ENCODE measurements around the gene MYCBP2. TPM values are rescaled to one million over a fixed set of nuclear protein-coding genes. Genes with fewer than 3 reads are reported as not detected.

The MYCBP2 gene
- total RNA-seq, 4 donors from 2014 or later, result 69.7 to 133 (median 116) TPM

GRCh38 chr13:77196052-77196618 lies 130.8 kb downstream of the MYCBP2 start:
- no peak overlapping the region for H3K27ac ChIP-seq
- no peaks in the 10 kb centered on the region for H3K27me3 ChIP-seq
- intact Hi-C loops (cut with DNase I; ENCODE audit: low total_unique reads), result no loop called here
- H3K4me3 ChIP-seq, result no peak overlapping the region
- H3K4me1 ChIP-seq, result no peaks in the 10 kb centered on the region
- no peaks in the 10 kb centered on the region for H3K36me3 ChIP-seq
- H3K9me3 ChIP-seq, result no peaks in the 10 kb centered on the region
- TF ChIP-seq, protein P1, sequence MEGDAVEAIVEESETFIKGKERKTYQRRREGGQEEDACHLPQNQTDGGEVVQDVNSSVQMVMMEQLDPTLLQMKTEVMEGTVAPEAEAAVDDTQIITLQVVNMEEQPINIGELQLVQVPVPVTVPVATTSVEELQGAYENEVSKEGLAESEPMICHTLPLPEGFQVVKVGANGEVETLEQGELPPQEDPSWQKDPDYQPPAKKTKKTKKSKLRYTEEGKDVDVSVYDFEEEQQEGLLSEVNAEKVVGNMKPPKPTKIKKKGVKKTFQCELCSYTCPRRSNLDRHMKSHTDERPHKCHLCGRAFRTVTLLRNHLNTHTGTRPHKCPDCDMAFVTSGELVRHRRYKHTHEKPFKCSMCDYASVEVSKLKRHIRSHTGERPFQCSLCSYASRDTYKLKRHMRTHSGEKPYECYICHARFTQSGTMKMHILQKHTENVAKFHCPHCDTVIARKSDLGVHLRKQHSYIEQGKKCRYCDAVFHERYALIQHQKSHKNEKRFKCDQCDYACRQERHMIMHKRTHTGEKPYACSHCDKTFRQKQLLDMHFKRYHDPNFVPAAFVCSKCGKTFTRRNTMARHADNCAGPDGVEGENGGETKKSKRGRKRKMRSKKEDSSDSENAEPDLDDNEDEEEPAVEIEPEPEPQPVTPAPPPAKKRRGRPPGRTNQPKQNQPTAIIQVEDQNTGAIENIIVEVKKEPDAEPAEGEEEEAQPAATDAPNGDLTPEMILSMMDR (IDR thresholded peaks at IDR 0.05), result no peak
- no peak for TF ChIP-seq POLR2A (IDR thresholded peaks at IDR 0.05)
- DNase-seq, result no peak

- DNase-seq, result no peak
- Histone ChIP-seq H3K9me3 (no peaks in the 10 kb centered on the region), H3K36me3 (no peaks in the 10 kb centered on the region), H3K4me1 (no peaks in the 10 kb centered on the region), H3K27me3 (no peaks in the 10 kb centered on the region), H3K4me3 (no peak overlapping the region), H3K27ac (no peak overlapping the region)
- intact Hi-C loops (cut with DNase I; ENCODE audit: low total_unique reads), result no loop called here
- TF ChIP-seq, protein P1 (IDR thresholded peaks at IDR 0.05), result no peak
Measured at GRCh38 chr13:77190349-77190958, 136.4 kb downstream of the MYCBP2 start.

GRCh38 chr13:77185721-77186120 lies 141.2 kb downstream of the MYCBP2 start:
- Histone ChIP-seq H3K36me3 (no peaks in the 10 kb centered on the region), H3K27me3 (no peaks in the 10 kb centered on the region), H3K4me1 (no peaks in the 10 kb centered on the region), H3K27ac (no peak overlapping the region), H3K9me3 (no peaks in the 10 kb centered on the region), H3K4me3 (no peak overlapping the region)
- no peak for DNase-seq
- no peak for TF ChIP-seq POLR2A (IDR thresholded peaks at IDR 0.05)
- TF ChIP-seq, protein P1 (IDR thresholded peaks at IDR 0.05), result no peak
- intact Hi-C loops (cut with DNase I; ENCODE audit: low total_unique reads), result no loop called here

DNA sequence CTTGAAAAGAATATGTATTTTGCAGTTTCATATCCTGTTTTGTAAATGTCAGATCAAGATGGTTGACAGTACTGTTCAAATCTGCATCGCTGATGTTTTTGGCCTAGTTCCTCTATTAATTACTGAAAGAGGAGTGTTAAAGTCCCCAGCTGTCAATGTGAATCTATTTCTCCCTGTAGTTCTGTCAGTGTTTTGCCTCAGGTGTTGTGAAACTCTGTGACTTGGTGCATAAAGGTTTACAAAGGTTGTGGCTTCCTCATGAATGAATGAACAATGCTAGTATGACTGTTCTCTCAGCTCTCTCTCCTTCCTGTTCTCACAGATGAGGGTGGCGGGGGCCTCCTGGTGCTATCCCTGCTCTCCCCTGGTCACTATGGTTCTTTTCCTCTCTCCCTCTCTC lies 142.4 kb downstream of the MYCBP2 start:
- H3K9me3 ChIP-seq, result no peaks in the 10 kb centered on the region
- intact Hi-C loops (cut with DNase I; ENCODE audit: low total_unique reads), result no loop called here
- no peaks in the 10 kb centered on the region for H3K36me3 ChIP-seq
- no peak overlapping the region for H3K27ac ChIP-seq
- H3K27me3 ChIP-seq, result no peaks in the 10 kb centered on the region
- H3K4me1 ChIP-seq, result no peaks in the 10 kb centered on the region
- H3K4me3 ChIP-seq, result no peak overlapping the region
- no peak for DNase-seq
- no peak for TF ChIP-seq POLR2A (IDR thresholded peaks at IDR 0.05)
- TF ChIP-seq, protein P1 (IDR thresholded peaks at IDR 0.05), result no peak

GRCh38 chr13:77180011-77180410 lies 146.9 kb downstream of the MYCBP2 start:
- TF ChIP-seq, protein P1 (IDR thresholded peaks at IDR 0.05), result no peak
- no peak for TF ChIP-seq POLR2A (IDR thresholded peaks at IDR 0.05)
- no peak for DNase-seq
- intact Hi-C loops (cut with DNase I; ENCODE audit: low total_unique reads), result no loop called here
- H3K4me3 ChIP-seq, result no peak overlapping the region
- no peaks in the 10 kb centered on the region for H3K36me3 ChIP-seq
- H3K27ac ChIP-seq, result no peak overlapping the region
- no peaks in the 10 kb centered on the region for H3K4me1 ChIP-seq
- H3K9me3 ChIP-seq, result no peaks in the 10 kb centered on the region
- no peaks in the 10 kb centered on the region for H3K27me3 ChIP-seq
